Measurements from ENCODE around the gene TOP2A.

The TOP2A gene

GRCh38 chr17:40457964-40458791 lies 40.5 kb upstream of the TOP2A start:
- H3K9me3 Mint-ChIP-seq = no peaks in the 10 kb centered on the region
- DNase-seq (ENCODE audit: low spot score in 2 of 2) = no peak
- H3K27ac Mint-ChIP-seq = no peak overlapping the region
- H3K36me3 Mint-ChIP-seq = no peaks in the 10 kb centered on the region
- no peak overlapping the region for H3K4me3 Mint-ChIP-seq
- ATAC-seq (ENCODE audit: low read depth) = no peak
- no peaks in the 10 kb centered on the region for H3K4me1 Mint-ChIP-seq
- H3K27me3 Mint-ChIP-seq = no peaks in the 10 kb centered on the region

- no peak overlapping the region for H3K4me3 Mint-ChIP-seq
- H3K27me3 Mint-ChIP-seq = peaks cover 2% of the 10 kb centered on the region
- no peaks in the 10 kb centered on the region for H3K4me1 Mint-ChIP-seq
- ATAC-seq (ENCODE audit: low read depth) = no peak
- no peak for DNase-seq (ENCODE audit: low spot score in 2 of 2)
- H3K36me3 Mint-ChIP-seq = no peaks in the 10 kb centered on the region
- H3K27ac Mint-ChIP-seq = no peak overlapping the region
- H3K9me3 Mint-ChIP-seq = no peaks in the 10 kb centered on the region
These were observed 39.7 kb upstream of the TOP2A start for GRCh38 chr17:40457369-40457768.

- ATAC-seq (ENCODE audit: low read depth) = no peak
These were observed 38.8 kb upstream of the TOP2A start for GRCh38 chr17:40456396-40456951.

GRCh38 chr17:40454613-40454995 lies 36.9 kb upstream of the TOP2A start:
- peaks cover 2% of the 10 kb centered on the region for H3K27me3 Mint-ChIP-seq
- H3K27ac Mint-ChIP-seq = no peak overlapping the region
- H3K4me3 Mint-ChIP-seq = no peak overlapping the region
- H3K36me3 Mint-ChIP-seq = no peaks in the 10 kb centered on the region
- no peaks in the 10 kb centered on the region for H3K4me1 Mint-ChIP-seq
- H3K9me3 Mint-ChIP-seq = no peaks in the 10 kb centered on the region
- ATAC-seq (ENCODE audit: low read depth) (no peak), DNase-seq (ENCODE audit: low spot score in 2 of 2) (no peak)

More at GRCh38 chr17:40456396-40456951, 38.8 kb upstream of the TOP2A start:
- Mint-ChIP-seq H3K4me1 (no peaks in the 10 kb centered on the region), H3K36me3 (no peaks in the 10 kb centered on the region), H3K27me3 (peaks cover 2% of the 10 kb centered on the region), H3K4me3 (no peak overlapping the region), H3K27ac (no peak overlapping the region), H3K9me3 (no peaks in the 10 kb centered on the region)
- DNase-seq (ENCODE audit: low spot score in 2 of 2) = no peak

- H3K9me3 Mint-ChIP-seq = no peaks in the 10 kb centered on the region
- no peaks in the 10 kb centered on the region for H3K4me1 Mint-ChIP-seq
- DNase-seq (ENCODE audit: low spot score in 2 of 2) = no peak
- H3K27ac Mint-ChIP-seq = no peak overlapping the region
- no peak overlapping the region for H3K4me3 Mint-ChIP-seq
- no peaks in the 10 kb centered on the region for H3K36me3 Mint-ChIP-seq
- H3K27me3 Mint-ChIP-seq = peaks cover 2% of the 10 kb centered on the region
- no peak for ATAC-seq (ENCODE audit: low read depth)
These were observed 36.4 kb upstream of the TOP2A start for GRCh38 chr17:40453881-40454612.

GRCh38 chr17:40452921-40453378 lies 35.3 kb upstream of the TOP2A start:
- Mint-ChIP-seq H3K27ac (no peak overlapping the region), H3K4me3 (no peak overlapping the region), H3K27me3 (peaks cover 2% of the 10 kb centered on the region), H3K9me3 (no peaks in the 10 kb centered on the region), H3K36me3 (no peaks in the 10 kb centered on the region), H3K4me1 (no peaks in the 10 kb centered on the region)
- ATAC-seq (ENCODE audit: low read depth) (no peak), DNase-seq (ENCODE audit: low spot score in 2 of 2) (no peak)

- H3K4me1 Mint-ChIP-seq = no peaks in the 10 kb centered on the region
- H3K27me3 Mint-ChIP-seq = peaks cover 5% of the 10 kb centered on the region
- no peak for ATAC-seq (ENCODE audit: low read depth)
- H3K9me3 Mint-ChIP-seq = no peaks in the 10 kb centered on the region
- no peak for DNase-seq (ENCODE audit: low spot score in 2 of 2)
- H3K4me3 Mint-ChIP-seq = no peak overlapping the region
- no peaks in the 10 kb centered on the region for H3K36me3 Mint-ChIP-seq
- H3K27ac Mint-ChIP-seq = no peak overlapping the region
These were observed 34.6 kb upstream of the TOP2A start for GRCh38 chr17:40452216-40452787.

- H3K27ac Mint-ChIP-seq = no peak overlapping the region
- no peaks in the 10 kb centered on the region for H3K36me3 Mint-ChIP-seq
- no peaks in the 10 kb centered on the region for H3K4me1 Mint-ChIP-seq
- H3K4me3 Mint-ChIP-seq = no peak overlapping the region
- H3K9me3 Mint-ChIP-seq = no peaks in the 10 kb centered on the region
- DNase-seq (ENCODE audit: low spot score in 2 of 2) (no peak), ATAC-seq (ENCODE audit: low read depth) (no peak)
- peaks cover 7% of the 10 kb centered on the region for H3K27me3 Mint-ChIP-seq
These were observed 33.7 kb upstream of the TOP2A start for GRCh38 chr17:40451420-40451819.

- Mint-ChIP-seq H3K36me3 (no peaks in the 10 kb centered on the region), H3K9me3 (no peaks in the 10 kb centered on the region), H3K27me3 (peaks cover 7% of the 10 kb centered on the region), H3K27ac (no peak overlapping the region), H3K4me3 (no peak overlapping the region), H3K4me1 (peaks cover 2% of the 10 kb centered on the region)
- ATAC-seq (ENCODE audit: low read depth) (peak; percentile 38), DNase-seq (ENCODE audit: low spot score in 2 of 2) (peak in 1 of 2 donors; percentile 16)
These were observed 32.5 kb upstream of the TOP2A start for GRCh38 chr17:40450175-40450574.

GRCh38 chr17:40448639-40449261 lies 31.1 kb upstream of the TOP2A start:
- DNase-seq (ENCODE audit: low spot score in 2 of 2) (no peak), ATAC-seq (ENCODE audit: low read depth) (no peak)
- Mint-ChIP-seq H3K27me3 (peaks cover 7% of the 10 kb centered on the region), H3K4me3 (no peak overlapping the region), H3K36me3 (no peaks in the 10 kb centered on the region), H3K27ac (no peak overlapping the region), H3K9me3 (no peaks in the 10 kb centered on the region), H3K4me1 (peaks cover 13% of the 10 kb centered on the region)

GRCh38 chr17:40448213-40448638 lies 30.5 kb upstream of the TOP2A start:
- Mint-ChIP-seq H3K27ac (no peak overlapping the region), H3K27me3 (peaks cover 7% of the 10 kb centered on the region), H3K9me3 (no peaks in the 10 kb centered on the region)

GRCh38 chr17:40447806-40448205 lies 30.1 kb upstream of the TOP2A start:
- peaks cover 6% of the 10 kb centered on the region for H3K27me3 Mint-ChIP-seq
- H3K4me3 Mint-ChIP-seq = no peak overlapping the region
- ATAC-seq (ENCODE audit: low read depth) (no peak), DNase-seq (ENCODE audit: low spot score in 2 of 2) (no peak)
- H3K9me3 Mint-ChIP-seq = no peaks in the 10 kb centered on the region
- peaks cover 13% of the 10 kb centered on the region for H3K4me1 Mint-ChIP-seq
- H3K27ac Mint-ChIP-seq = no peak overlapping the region
- H3K36me3 Mint-ChIP-seq = no peaks in the 10 kb centered on the region

More at GRCh38 chr17:40448213-40448638, 30.5 kb upstream of the TOP2A start:
- H3K36me3 Mint-ChIP-seq = no peaks in the 10 kb centered on the region
- DNase-seq (ENCODE audit: low spot score in 2 of 2) (no peak), ATAC-seq (ENCODE audit: low read depth) (no peak)
- no peak overlapping the region for H3K4me3 Mint-ChIP-seq
- peaks cover 13% of the 10 kb centered on the region for H3K4me1 Mint-ChIP-seq

- DNase-seq (ENCODE audit: low spot score in 2 of 2) (no peak), ATAC-seq (ENCODE audit: low read depth) (no peak)
- Mint-ChIP-seq H3K36me3 (no peaks in the 10 kb centered on the region), H3K4me3 (no peak overlapping the region), H3K27ac (no peak overlapping the region), H3K4me1 (peaks cover 13% of the 10 kb centered on the region), H3K9me3 (no peaks in the 10 kb centered on the region), H3K27me3 (peaks cover 5% of the 10 kb centered on the region)
These were observed 29.5 kb upstream of the TOP2A start for GRCh38 chr17:40447148-40447644.
